Stomach smooth muscle (tissue), 2 donors: ENCODE measurements around the gene PCK2.

Source experiments
- H3K27ac ChIP-seq: one replicate; pipeline ENCODE4 v1.7.0; 2013; ENCODE audit warnings: mild to moderate bottlenecking, low read length, inconsistent platforms
- H3K27me3 ChIP-seq, 2 donors: one replicate each; pipeline ENCODE4 v1.7.0; 2013; ENCODE audit warnings: low read length in 2 of 2; ENCODE audit not compliant: insufficient read depth in 2 of 2, control insufficient read depth in 1 of 2
- H3K36me3 ChIP-seq, 2 donors: one replicate each; pipeline ENCODE4 v1.7.0; 2013; ENCODE audit warnings: low read length in 2 of 2; ENCODE audit not compliant: control insufficient read depth in 2 of 2, insufficient read depth in 2 of 2
- H3K4me1 ChIP-seq: one replicate; pipeline ENCODE4 v1.7.0; 2013; ENCODE audit warnings: low read length; ENCODE audit not compliant: control insufficient read depth, insufficient read depth
- H3K4me3 ChIP-seq, 2 donors: one replicate each; pipeline ENCODE4 v1.7.0; 2013; ENCODE audit warnings: low read length in 2 of 2
- H3K9ac ChIP-seq, 2 donors: one replicate each; pipeline ENCODE4 v1.7.0; 2013; ENCODE audit warnings: low read length in 2 of 2, mild to moderate bottlenecking in 1 of 2
- H3K9me3 ChIP-seq, 2 donors: one replicate each; pipeline ENCODE4 v1.7.0; 2013; ENCODE audit warnings: low read length in 2 of 2; ENCODE audit not compliant: control insufficient read depth in 2 of 2
- donor health status: healthy.
- donor health status: Pancreatic carcinoma.

The PCK2 gene

DNA sequence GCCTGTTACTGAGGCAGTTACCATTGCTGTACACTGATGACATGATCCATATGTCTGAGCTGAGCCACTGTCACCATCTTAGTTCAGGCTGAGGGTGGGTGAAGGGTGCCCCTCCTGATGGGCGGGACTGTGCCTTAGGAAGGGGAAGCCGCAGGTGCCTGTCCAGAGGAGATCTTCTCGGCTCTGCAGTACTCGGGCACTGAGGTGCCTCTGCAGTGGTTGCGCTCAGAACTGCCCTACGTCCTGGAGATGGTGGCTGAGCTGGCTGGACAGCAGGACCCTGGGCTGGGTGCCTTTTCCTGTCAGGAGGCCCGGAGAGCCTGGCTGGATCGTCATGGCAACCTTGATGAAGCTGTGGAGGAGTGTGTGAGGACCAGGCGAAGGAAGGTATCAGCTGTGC, 56.9 kb downstream of the PCK2 start:
- Histone ChIP-seq H3K4me3 (no peak overlapping the region), H3K36me3 (peaks cover 40 to 41% of the 10 kb centered on the region in 2 donors), H3K27ac (no peak overlapping the region), H3K9me3 (no peaks in the 10 kb centered on the region), H3K9ac (no peak overlapping the region), H3K27me3 (no peaks in the 10 kb centered on the region), H3K4me1 (peaks cover 19% of the 10 kb centered on the region)

GRCh38 chr14:24151404-24152080, 57.4 kb downstream of the PCK2 start:
- Histone ChIP-seq H3K36me3 (peaks cover 40 to 44% of the 10 kb centered on the region in 2 donors), H3K4me3 (no peak overlapping the region), H3K27ac (no peak overlapping the region)

More at GRCh38 chr14:24151404-24152080, 57.4 kb downstream of the PCK2 start:
- H3K9ac ChIP-seq: no peak overlapping the region
- no peaks in the 10 kb centered on the region for H3K9me3 ChIP-seq
- H3K4me1 ChIP-seq: peaks cover 16% of the 10 kb centered on the region
- H3K27me3 ChIP-seq: no peaks in the 10 kb centered on the region
